Measurements from ENCODE around the gene EVX1. TPM values are rescaled to one million over a fixed set of nuclear protein-coding genes. Genes with fewer than 3 reads are reported as not detected.

Gene EVX1
- total and polyA plus RNA-seq, 2 donors from 2014 or later: 0.62 TPM; not detected in 1

DNA sequence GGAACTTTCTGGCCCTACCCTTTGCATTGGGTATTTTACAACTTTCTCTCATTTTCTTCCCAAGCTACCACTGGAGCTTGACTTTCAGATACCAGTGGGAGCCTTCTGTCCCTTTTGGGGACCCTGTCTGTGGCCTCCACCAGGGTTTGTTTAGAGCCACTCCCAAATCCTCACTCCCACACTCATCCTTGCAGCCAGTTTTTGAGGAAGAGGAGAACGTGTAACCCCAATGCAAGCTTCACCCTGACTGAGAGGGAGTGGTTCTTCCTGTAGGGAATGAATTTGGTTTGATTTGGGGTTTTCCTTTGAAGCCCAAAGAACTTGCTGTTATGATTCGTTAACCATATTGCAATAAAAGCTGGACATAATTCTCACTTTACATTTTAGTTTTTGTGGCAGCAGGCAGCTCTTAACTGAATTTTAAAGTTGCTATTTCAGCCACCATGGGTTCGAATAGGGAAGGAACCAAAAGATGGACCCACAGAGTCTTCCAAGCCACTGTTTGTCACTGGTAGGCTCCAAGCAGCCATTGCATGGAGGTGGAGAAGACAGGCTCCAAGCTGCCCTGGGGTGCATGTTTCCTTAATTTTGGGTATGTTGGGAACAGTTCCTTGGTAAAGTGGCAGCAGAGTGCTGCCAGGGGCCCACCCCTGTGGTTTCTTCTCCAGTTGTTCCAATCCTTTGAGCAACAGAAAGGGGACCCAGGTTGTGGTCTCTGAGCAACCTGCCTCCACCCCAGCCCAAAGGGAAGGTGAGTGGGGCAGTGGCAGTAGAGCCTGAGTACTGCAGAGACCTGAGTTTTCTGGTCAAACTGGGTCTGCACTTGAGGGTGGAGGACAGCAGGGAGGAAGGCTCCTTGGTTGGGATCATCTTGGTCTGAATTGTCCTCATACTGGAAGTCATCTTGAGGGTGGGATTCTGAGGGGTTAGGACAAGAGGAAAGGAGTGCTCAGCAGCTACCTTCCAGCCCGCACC is 5.1 kb downstream of the EVX1 start:
- H3K4me1 ChIP-seq (ENCODE audit: control insufficient read depth in 2 of 3, insufficient read depth in 2 of 3, low read depth in 1 of 3, low read length in 3 of 3): peaks cover 0 to 6% (median 0%) of the 10 kb centered on the region in 3 donors
- TF ChIP-seq, protein P1, sequence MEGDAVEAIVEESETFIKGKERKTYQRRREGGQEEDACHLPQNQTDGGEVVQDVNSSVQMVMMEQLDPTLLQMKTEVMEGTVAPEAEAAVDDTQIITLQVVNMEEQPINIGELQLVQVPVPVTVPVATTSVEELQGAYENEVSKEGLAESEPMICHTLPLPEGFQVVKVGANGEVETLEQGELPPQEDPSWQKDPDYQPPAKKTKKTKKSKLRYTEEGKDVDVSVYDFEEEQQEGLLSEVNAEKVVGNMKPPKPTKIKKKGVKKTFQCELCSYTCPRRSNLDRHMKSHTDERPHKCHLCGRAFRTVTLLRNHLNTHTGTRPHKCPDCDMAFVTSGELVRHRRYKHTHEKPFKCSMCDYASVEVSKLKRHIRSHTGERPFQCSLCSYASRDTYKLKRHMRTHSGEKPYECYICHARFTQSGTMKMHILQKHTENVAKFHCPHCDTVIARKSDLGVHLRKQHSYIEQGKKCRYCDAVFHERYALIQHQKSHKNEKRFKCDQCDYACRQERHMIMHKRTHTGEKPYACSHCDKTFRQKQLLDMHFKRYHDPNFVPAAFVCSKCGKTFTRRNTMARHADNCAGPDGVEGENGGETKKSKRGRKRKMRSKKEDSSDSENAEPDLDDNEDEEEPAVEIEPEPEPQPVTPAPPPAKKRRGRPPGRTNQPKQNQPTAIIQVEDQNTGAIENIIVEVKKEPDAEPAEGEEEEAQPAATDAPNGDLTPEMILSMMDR (IDR thresholded peaks at IDR 0.05; ENCODE audit: borderline replicate concordance, extremely low read depth, insufficient read depth): no peak
- H3K27ac ChIP-seq (ENCODE audit: low read depth in 2 of 2, low read length in 2 of 2): no peak overlapping the region
- DNase-seq (no peak), FAIRE-seq (no peak)
- intact Hi-C loops (cut with DNase I): no loop called here
- peaks cover 88% of the 10 kb centered on the region for H3K27me3 ChIP-seq (ENCODE audit: control insufficient read depth, insufficient read depth, low read length)
- H3K9me3 ChIP-seq (ENCODE audit: control insufficient read depth in 2 of 3, insufficient read depth in 1 of 3, low read length in 3 of 3): no peaks in the 10 kb centered on the region
- H3K36me3 ChIP-seq (ENCODE audit: control insufficient read depth in 2 of 3, insufficient read depth in 3 of 3, low read length in 3 of 3): no peaks in the 10 kb centered on the region
- no peak overlapping the region for H3K9ac ChIP-seq (ENCODE audit: low read length in 3 of 3)
- no peak overlapping the region for H3K4me3 ChIP-seq (ENCODE audit: low read length in 3 of 3)

DNA sequence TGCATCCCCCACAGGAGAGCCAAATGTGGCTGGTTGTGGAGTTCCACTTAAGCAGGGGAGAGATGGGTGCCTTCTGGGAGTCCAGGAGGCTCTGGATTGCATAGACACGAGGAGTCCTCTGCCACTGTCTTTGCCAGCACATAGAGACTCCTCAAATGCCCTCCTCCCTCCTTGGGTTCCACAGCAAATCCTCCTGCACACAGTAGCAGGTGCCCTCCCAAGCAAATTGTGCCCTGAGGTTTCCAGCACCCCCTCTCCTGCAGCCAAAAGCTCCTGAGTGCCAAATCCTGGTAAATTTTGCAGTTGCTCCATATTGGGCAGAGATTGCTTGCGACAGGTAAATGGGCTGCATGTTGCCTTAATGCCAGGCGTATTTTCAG is 5.8 kb downstream of the EVX1 start:
- no peak for DNase-seq
- intact Hi-C loops (cut with DNase I): no loop called here

DNA sequence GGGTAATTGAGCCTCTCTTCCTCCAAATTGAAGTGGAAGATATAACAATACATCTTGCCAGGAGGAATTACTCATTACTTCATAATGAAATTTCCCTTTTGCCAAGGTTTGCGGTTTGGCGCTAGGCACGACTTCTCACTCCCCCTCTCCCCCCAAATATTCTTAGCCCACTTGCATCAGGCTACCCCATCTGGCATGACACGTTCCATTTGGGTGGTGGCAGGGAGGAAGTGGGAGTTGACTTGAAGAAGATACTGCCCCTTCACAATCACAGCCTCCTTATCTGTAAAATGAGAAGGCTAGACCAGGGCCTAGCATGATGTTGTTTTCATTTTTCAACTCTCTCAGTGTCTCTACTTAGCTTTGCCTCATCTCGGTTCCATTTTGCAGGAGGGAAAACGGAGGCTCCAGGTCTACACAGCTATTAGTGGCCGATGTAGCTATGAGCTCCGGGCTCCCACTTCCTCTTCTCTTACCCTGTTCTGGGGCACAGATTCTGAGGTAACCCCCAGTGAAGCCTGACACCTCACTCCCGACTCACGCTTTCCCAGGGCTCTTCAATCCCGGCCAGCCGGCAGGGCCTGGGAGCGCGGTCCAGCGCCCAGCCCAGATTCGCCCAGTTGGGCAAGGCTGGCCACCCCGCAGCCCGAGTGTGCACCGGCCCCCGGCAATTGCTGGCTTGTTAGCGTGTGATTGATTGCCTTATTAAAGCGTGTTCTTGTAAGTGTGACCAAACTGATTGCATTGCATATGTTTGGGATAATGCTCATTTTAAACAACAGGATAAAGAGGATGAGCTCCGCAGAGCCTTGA is 6.5 kb downstream of the EVX1 start:
- Histone ChIP-seq H3K4me1 (ENCODE audit: control insufficient read depth in 2 of 3, insufficient read depth in 2 of 3, low read depth in 1 of 3, low read length in 3 of 3) (peaks cover 0 to 6% (median 0%) of the 10 kb centered on the region in 3 donors), H3K9me3 (ENCODE audit: control insufficient read depth in 2 of 3, insufficient read depth in 1 of 3, low read length in 3 of 3) (no peaks in the 10 kb centered on the region), H3K27ac (ENCODE audit: low read depth in 2 of 2, low read length in 2 of 2) (no peak overlapping the region), H3K36me3 (ENCODE audit: control insufficient read depth in 2 of 3, insufficient read depth in 3 of 3, low read length in 3 of 3) (no peaks in the 10 kb centered on the region), H3K4me3 (ENCODE audit: low read length in 3 of 3) (no peak overlapping the region), H3K9ac (ENCODE audit: low read length in 3 of 3) (no peak overlapping the region), H3K27me3 (ENCODE audit: control insufficient read depth, insufficient read depth, low read length) (peaks cover 90% of the 10 kb centered on the region)
- intact Hi-C loops (cut with DNase I): no loop called here
- FAIRE-seq (no peak), DNase-seq (peak in 1 of 5 donors; percentile 16)
- TF ChIP-seq, protein P1 (IDR thresholded peaks at IDR 0.05; ENCODE audit: borderline replicate concordance, extremely low read depth, insufficient read depth): no peak

More for the DNA sequence above, 5.8 kb downstream of the EVX1 start:
- no peaks in the 10 kb centered on the region for H3K9me3 ChIP-seq (ENCODE audit: control insufficient read depth in 2 of 3, insufficient read depth in 1 of 3, low read length in 3 of 3)
- no peak overlapping the region for H3K4me3 ChIP-seq (ENCODE audit: low read length in 3 of 3)
- FAIRE-seq: no peak
- peaks cover 0 to 6% (median 0%) of the 10 kb centered on the region in 3 donors for H3K4me1 ChIP-seq (ENCODE audit: control insufficient read depth in 2 of 3, insufficient read depth in 2 of 3, low read depth in 1 of 3, low read length in 3 of 3)
- TF ChIP-seq, protein P1 (IDR thresholded peaks at IDR 0.05; ENCODE audit: borderline replicate concordance, extremely low read depth, insufficient read depth): no peak
- H3K36me3 ChIP-seq (ENCODE audit: control insufficient read depth in 2 of 3, insufficient read depth in 3 of 3, low read length in 3 of 3): no peaks in the 10 kb centered on the region
- H3K27me3 ChIP-seq (ENCODE audit: control insufficient read depth, insufficient read depth, low read length): peaks cover 91% of the 10 kb centered on the region
- H3K9ac ChIP-seq (ENCODE audit: low read length in 3 of 3): no peak overlapping the region
- no peak overlapping the region for H3K27ac ChIP-seq (ENCODE audit: low read depth in 2 of 2, low read length in 2 of 2)
